GM19193 (cell line): Measurements from ENCODE around the gene PDCD6IP.

Experiments used
- POLR2A ChIP-seq: IDR thresholded peaks from 4 replicates; pipeline ENCODE4 v1.6.1; 2011; ENCODE audit not compliant: insufficient read depth, insufficient read length; ENCODE audit errors: extremely low read depth

The PDCD6IP gene

GRCh38 chr3:33798418-33799201 lies at the start of gene PDCD6IP:
TSS of gene PDCD6IP (plus strand) at chr3:33798630. CDS start at chr3:33798729, 99 bp downstream.
- TF ChIP-seq POLR2A: peak; percentile 89

GRCh38 chr3:33749546-33750210 lies 48.8 kb upstream of the PDCD6IP start:
- no peak for TF ChIP-seq POLR2A

GRCh38 chr3:33750211-33750548 lies 48.2 kb upstream of the PDCD6IP start:
- TF ChIP-seq POLR2A: no peak

- no peak for TF ChIP-seq POLR2A
Observed at GRCh38 chr3:33751336-33751735, 47.1 kb upstream of the PDCD6IP start.

GRCh38 chr3:33758281-33758680 lies 40.1 kb upstream of the PDCD6IP start:
- TF ChIP-seq POLR2A: no peak

GRCh38 chr3:33758864-33759263 lies 39.6 kb upstream of the PDCD6IP start:
- no peak for TF ChIP-seq POLR2A

- TF ChIP-seq POLR2A: no peak
Observed at GRCh38 chr3:33768578-33769330, 29.7 kb upstream of the PDCD6IP start.

GRCh38 chr3:33773637-33774036 lies 24.8 kb upstream of the PDCD6IP start:
- TF ChIP-seq POLR2A: no peak

GRCh38 chr3:33775363-33775762 lies 23.1 kb upstream of the PDCD6IP start:
- TF ChIP-seq POLR2A: no peak

- TF ChIP-seq POLR2A: no peak
Observed at GRCh38 chr3:33777996-33778395, 20.4 kb upstream of the PDCD6IP start.

GRCh38 chr3:33779751-33780150 lies 18.7 kb upstream of the PDCD6IP start:
- no peak for TF ChIP-seq POLR2A

GRCh38 chr3:33786565-33787327 lies 11.7 kb upstream of the PDCD6IP start:
- no peak for TF ChIP-seq POLR2A

- no peak for TF ChIP-seq POLR2A
Observed at GRCh38 chr3:33787328-33788009, 11.0 kb upstream of the PDCD6IP start.

- no peak for TF ChIP-seq POLR2A
Observed at GRCh38 chr3:33789183-33789954, 9.1 kb upstream of the PDCD6IP start.

GRCh38 chr3:33790091-33790490 lies 8.3 kb upstream of the PDCD6IP start:
- no peak for TF ChIP-seq POLR2A
